NCI-H345 treated with DMSO at 0.1 percent for 48 hours (cell line): ENCODE measurements around the gene TCP11L1.
"Not testable (repeated sequence)": the region's sequence is repeated elsewhere in the genome, so short reads cannot be mapped to it uniquely, and the experiment has no call there.

Source experiments
- DNase-seq: peaks from one replicate; lab custom pipeline; 2025; ENCODE audit not compliant: unreplicated experiment; lab: John Stamatoyannopoulos, UW

Gene TCP11L1

DNA sequence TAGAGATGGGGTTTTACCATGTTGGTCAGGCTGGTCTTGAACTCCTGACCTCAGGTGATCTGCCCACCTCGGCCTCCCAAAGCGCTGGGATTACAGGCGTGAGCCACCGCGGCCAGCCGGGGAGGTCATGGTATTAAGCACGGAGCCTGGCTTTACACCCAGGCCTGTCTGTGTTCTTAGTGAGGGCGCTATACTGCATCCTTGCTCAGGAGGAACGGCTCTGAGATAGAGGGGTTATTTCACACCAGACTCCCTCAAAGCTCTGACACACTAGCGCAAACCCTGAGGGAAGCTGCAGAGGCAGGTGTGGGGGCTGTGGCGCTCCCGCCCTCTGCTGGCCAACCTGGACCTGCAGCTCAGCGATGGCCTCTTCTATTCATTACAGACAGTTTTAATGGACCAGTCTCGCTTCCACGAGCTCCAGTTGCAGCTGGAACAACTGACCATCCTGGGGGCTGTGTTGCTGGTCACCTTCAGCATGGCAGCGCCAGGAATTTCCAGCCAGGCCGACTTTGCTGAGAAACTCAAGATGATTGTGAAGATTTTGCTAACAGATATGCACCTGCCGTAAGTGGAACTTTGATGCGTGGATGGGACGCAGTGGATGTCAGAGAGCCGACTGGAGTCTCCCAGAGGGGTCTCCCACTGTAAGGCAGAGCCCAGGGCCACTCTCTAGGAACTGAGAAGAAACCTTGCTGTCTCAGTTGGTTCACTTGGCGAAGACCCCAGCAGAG, 26.2 kb downstream of the TCP11L1 start:
- peak; percentile 28 for DNase-seq

DNA sequence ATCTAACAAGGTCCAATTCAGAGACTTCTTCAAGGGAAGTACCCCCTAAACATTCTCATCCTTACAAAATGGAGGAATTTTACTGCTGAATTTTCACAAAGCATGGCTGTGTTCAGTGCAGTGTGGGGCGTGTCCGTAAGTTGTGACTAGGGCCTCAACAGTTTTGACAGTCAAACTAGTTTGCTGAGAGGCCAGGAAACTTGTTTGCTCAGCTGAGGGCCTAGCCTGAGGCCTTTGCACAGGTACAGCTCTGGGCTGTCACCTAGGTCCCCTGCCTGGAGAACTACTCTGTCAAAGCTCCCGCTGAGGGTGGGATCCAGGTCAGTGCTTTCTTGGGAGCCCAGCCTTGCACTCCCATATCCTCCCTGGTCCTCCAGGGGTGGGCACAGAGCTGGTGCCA, 27.9 kb downstream of the TCP11L1 start:
- DNase-seq = no peak

- no peak for DNase-seq
Observed at GRCh38 chr11:33068611-33069340, 29.4 kb downstream of the TCP11L1 start.

- DNase-seq = no peak
Observed at GRCh38 chr11:33072465-33072864, 33.1 kb downstream of the TCP11L1 start.

DNA sequence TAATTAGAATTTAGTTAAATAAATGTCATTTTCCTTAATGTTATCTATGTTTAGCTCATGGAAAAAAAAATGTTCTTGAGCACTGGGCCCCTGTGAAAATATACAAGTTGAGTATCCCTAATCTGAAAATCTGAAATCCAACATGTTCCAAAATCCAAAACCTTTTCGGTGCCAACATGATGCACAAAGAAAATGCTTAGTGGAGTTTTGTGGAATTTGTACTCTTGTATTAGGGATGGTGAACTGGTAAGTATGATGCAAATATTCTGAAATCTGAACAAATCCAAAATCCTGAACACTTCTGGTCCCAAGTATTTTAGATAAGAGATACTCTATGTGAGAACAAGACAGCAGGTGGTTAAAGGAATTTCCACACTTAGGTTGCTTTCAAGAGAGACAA, 44.5 kb downstream of the TCP11L1 start:
- DNase-seq = no peak

GRCh38 chr11:33086017-33086416, 46.6 kb downstream of the TCP11L1 start:
- DNase-seq = no peak

GRCh38 chr11:33089776-33090175, 50.4 kb downstream of the TCP11L1 start:
- no peak for DNase-seq

DNA sequence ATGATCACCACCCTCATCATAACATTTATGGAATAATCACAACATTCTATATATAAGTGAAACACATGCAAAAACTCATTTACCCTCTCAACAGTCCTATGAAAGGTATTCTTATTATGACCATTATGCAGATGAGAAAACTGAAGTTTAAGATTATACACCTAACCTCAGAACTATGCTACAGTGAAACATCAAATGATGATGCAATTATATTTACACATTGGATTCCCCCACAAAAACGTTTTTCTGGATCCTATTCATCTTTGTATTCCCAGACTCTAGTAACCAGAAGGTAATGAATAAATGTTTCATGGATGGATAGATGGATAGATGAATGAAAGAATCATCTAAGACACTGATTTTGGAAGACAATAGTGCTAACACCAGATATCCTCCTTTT, 54.8 kb downstream of the TCP11L1 start:
- no peak for DNase-seq

DNA sequence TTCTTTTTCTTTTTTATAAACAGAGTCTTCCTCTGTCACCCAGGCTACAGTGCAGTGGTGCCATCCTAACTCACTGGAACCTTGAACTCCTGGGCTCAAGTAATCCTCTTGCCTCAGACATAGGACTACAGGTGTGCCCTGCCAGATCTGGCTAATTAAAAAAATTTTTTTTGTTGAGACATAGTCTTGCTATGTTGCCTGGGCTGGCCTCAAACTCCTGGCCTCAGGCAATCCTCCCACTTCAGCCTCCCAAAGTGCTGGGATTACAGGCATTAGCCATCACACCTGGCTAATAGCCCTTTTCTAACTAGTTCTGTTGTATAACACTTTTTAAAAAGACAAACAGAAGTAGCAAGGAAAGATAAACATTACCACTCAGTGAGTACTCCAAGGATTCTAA, 64.5 kb downstream of the TCP11L1 start:
- DNase-seq = no peak

DNA sequence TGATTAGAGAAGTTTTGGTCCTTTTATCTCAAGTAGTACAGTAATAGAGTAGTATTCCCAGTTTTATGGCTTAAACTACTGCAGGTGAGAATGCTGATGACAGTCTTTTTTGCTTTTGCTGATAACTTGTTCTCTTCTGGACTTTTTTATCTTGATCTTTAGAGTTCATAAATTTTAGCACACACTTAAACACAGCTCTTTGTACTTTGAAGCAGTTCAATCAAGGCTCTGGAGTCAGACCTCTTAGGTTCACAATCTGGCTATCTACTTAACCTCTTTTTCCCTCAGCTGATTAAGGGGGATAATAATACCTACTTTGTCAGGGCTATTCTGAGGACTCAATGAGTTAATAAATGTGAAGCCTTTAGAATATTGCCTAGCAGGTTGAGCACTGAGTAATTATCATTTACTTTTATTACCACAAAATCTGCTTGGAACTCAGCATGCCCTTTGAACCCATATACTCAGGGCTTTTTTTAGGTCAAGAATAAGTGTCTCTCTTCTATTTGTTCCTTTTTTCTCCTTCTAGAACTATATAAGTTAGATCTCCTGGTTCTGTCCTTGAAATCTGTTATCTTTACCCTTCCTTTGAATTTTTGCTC, 70.0 kb downstream of the TCP11L1 start:
- DNase-seq = no peak

GRCh38 chr11:33110083-33110482, 70.7 kb downstream of the TCP11L1 start:
- DNase-seq = no peak

DNA sequence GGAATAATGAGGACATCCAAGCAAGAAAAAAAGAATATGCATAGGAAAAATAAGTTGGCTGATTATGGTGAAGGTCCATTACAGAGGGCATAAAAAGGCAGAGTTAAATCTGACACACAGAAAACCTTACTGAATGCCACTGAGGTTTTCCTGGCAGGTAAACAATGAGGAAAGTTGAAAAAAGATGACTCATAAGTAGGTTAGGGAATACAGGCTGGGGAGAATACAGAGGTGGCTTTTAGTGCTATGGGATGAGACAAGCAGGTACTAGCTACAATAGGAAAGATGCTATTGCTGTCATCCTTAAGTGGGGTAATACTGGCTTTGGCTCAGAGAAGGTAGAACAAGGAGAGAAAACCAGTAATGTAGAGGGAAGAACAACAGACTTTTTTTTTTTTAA, 77.2 kb downstream of the TCP11L1 start:
- DNase-seq = no peak

GRCh38 chr11:33122696-33123095, 83.3 kb downstream of the TCP11L1 start:
- DNase-seq = not testable (repeated sequence)
